ENCODE measurements around the gene DYRK3. TPM values are rescaled to one million over a fixed set of nuclear protein-coding genes. Genes with fewer than 3 reads are reported as not detected.
A peak's percentile ranks its signal among the peaks of the same experiment; 100 is the strongest.

DYRK3 gene
- total RNA-seq (2021; ENCODE audit: unreplicated experiment) (7.1 TPM), Bru-seq, nascent RNA (percentile 53 among the genes with signal in this experiment), BruChase-seq, experiment 1, labeled RNA remaining after a 6-hour chase (percentile 59 among the genes with signal in this experiment), BruChase-seq, experiment 2, labeled RNA remaining after a 2-hour chase (percentile 68 among the genes with signal in this experiment)
- 2.5 and 3.1 TPM in 2 replicates for polyA plus RNA-seq (2012)
- long read RNA-seq, partial matches to known transcripts, result 1 of 3 reads
- long read RNA-seq, other reads (novel, unspliced or antisense), result 0 of 3 reads

DNA sequence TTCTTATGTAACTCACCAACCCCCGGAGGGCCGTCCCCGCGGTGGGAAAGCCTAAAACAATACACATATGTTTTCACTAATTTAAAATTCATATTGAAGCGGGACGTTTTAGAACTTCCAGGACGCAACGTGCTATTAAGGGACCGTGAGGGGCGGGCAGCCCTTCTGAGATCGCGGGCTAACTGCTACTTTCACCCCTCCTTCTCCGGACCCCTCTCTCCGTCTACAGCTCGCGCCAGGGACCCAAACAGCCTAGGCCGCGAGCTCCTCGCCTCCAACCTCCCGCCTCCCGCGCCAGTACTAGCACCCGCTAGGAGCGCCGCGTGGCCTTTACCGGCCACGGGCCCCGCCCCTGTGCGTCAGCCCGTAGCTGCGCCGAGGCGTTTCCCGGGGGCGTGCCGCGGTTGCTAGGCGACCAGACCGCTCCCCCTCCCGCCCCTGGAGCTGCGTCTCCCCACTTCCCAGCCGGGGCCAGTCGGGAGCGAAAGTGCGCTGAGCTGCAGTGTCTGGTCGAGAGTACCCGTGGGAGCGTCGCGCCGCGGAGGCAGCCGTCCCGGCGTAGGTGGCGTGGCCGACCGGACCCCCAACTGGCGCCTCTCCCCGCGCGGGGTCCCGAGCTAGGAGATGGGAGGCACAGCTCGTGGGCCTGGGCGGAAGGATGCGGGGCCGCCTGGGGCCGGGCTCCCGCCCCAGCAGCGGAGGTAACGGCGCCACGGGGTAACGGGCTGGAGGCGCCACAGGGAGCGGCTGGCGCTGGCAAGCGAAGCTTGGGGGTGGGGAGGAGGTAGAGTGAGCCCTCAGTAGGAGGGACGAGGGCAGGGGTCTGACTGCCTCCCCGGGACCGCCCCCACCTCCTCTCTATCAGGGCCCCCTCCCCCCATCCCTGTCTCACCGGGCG, at the start of gene DYRK3:
TSS of gene DYRK3 (plus strand) at position 457 of the 898 bp plus-strand sequence. CDS start at position 625, 168 bp downstream.
- TF ChIP-seq CBX3 (IDR thresholded peaks at IDR 0.05; ENCODE audit: low read depth) (peak; percentile 95), SIN3A (IDR thresholded peaks at IDR 0.05; ENCODE audit: low read depth) (peak; percentile 89), POLR2AphosphoS5 (IDR thresholded peaks at IDR 0.05; ENCODE audit: low read depth, low read length) (peak; percentile 79), EZH2 (IDR thresholded peaks at IDR 0.05) (no peak), ZFX (IDR thresholded peaks at IDR 0.05) (peak; percentile 70), POLR2A (IDR thresholded peaks at IDR 0.05; ENCODE audit: borderline replicate concordance, extremely low read depth, insufficient read depth, insufficient read length) (peak; percentile 89), EGR1 (IDR thresholded peaks at IDR 0.05; ENCODE audit: low read depth) (peak; percentile 96), SP1 (IDR thresholded peaks at IDR 0.05; ENCODE audit: low read depth) (peak; percentile 69)
- TF ChIP-seq, protein P1, sequence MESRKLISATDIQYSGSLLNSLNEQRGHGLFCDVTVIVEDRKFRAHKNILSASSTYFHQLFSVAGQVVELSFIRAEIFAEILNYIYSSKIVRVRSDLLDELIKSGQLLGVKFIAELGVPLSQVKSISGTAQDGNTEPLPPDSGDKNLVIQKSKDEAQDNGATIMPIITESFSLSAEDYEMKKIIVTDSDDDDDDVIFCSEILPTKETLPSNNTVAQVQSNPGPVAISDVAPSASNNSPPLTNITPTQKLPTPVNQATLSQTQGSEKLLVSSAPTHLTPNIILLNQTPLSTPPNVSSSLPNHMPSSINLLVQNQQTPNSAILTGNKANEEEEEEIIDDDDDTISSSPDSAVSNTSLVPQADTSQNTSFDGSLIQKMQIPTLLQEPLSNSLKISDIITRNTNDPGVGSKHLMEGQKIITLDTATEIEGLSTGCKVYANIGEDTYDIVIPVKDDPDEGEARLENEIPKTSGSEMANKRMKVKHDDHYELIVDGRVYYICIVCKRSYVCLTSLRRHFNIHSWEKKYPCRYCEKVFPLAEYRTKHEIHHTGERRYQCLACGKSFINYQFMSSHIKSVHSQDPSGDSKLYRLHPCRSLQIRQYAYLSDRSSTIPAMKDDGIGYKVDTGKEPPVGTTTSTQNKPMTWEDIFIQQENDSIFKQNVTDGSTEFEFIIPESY (IDR thresholded peaks at IDR 0.05; ENCODE audit: extremely low read depth, insufficient replicate concordance, low read length), result peak; percentile 10
- TF ChIP-seq, protein P2, sequence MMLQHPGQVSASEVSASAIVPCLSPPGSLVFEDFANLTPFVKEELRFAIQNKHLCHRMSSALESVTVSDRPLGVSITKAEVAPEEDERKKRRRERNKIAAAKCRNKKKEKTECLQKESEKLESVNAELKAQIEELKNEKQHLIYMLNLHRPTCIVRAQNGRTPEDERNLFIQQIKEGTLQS (IDR thresholded peaks at IDR 0.05), result no peak
- TF ChIP-seq, protein P3, sequence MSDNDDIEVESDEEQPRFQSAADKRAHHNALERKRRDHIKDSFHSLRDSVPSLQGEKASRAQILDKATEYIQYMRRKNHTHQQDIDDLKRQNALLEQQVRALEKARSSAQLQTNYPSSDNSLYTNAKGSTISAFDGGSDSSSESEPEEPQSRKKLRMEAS (IDR thresholded peaks at IDR 0.05), result peak; percentile 99
- TF ChIP-seq, protein P4, sequence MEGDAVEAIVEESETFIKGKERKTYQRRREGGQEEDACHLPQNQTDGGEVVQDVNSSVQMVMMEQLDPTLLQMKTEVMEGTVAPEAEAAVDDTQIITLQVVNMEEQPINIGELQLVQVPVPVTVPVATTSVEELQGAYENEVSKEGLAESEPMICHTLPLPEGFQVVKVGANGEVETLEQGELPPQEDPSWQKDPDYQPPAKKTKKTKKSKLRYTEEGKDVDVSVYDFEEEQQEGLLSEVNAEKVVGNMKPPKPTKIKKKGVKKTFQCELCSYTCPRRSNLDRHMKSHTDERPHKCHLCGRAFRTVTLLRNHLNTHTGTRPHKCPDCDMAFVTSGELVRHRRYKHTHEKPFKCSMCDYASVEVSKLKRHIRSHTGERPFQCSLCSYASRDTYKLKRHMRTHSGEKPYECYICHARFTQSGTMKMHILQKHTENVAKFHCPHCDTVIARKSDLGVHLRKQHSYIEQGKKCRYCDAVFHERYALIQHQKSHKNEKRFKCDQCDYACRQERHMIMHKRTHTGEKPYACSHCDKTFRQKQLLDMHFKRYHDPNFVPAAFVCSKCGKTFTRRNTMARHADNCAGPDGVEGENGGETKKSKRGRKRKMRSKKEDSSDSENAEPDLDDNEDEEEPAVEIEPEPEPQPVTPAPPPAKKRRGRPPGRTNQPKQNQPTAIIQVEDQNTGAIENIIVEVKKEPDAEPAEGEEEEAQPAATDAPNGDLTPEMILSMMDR (IDR thresholded peaks at IDR 0.05 in 2 of 3, conservative IDR thresholded peaks at IDR 0.05 in 1 of 3; ENCODE audit: borderline replicate concordance in 1 of 3, insufficient read depth in 1 of 3, low read depth in 2 of 3, low read length in 2 of 3), result no peak
- RAD21 ChIA-PET (ENCODE audit: low non-redundant PET in 1 of 2, low total read pairs in 2 of 2, uncharacterized antibody in 2 of 2, unreplicated experiment in 2 of 2), result interaction anchor here (0.9 to 1.3 kb wide), 3 partner anchors 23 to 29 kb away, joined by 3 to 9 read pairs (median 9); partner anchors contain the start of gene EIF2D (in 1 of the 2)
- no TSS peak for BruUV-seq (replicated peaks)
- Histone ChIP-seq H3K79me2 (ENCODE audit: insufficient read depth, low read length) (no peaks in the 10 kb centered on the region), H2AFZ (ENCODE audit: low read depth, low read length, poor library complexity, severe bottlenecking) (peak within 1 kb of the TSS; percentile 50), H3K27me3 (ENCODE audit: insufficient read depth, low read length) (no peaks in the 10 kb centered on the region), H3K4me3 (replicated peaks in 1 of 2; ENCODE audit: low read depth in 1 of 2, low read length in 2 of 2) (peak within 1 kb of the TSS; percentile 67 to 78), H3K9me2 (ENCODE audit: insufficient read depth) (no peaks in the 10 kb centered on the region), H3K9me3 (ENCODE audit: control insufficient read depth in 1 of 2, insufficient read depth in 1 of 2, low read depth in 1 of 2, low read length in 2 of 2) (no peaks in the 10 kb centered on the region), H3K36me3 (ENCODE audit: control insufficient read depth in 1 of 2, insufficient read depth in 2 of 2, low read length in 2 of 2) (no peaks in the 10 kb centered on the region), H3K4me2 (ENCODE audit: low read length) (peak within 1 kb of the TSS; percentile 91), H3K27ac (ENCODE audit: low read depth, low read length) (peak within 1 kb of the TSS; percentile 32; the same call in 1 of the 2 replicates), H3K4me1 (ENCODE audit: control insufficient read depth in 1 of 2, insufficient read depth in 2 of 2, low read length in 2 of 2) (peaks cover 4 to 26% of the 10 kb centered on the region in 2 experiments; a peak in 3 of 4 replicates), H4K20me1 (ENCODE audit: insufficient read depth) (no peaks in the 10 kb centered on the region), H3K9ac (ENCODE audit: low read length) (peak within 1 kb of the TSS; percentile 61)
- CTCF ChIA-PET, result interaction anchor here (0.6 to 4.0 kb wide), 17 partner anchors 9 to 347 kb away, joined by 3 to 63 read pairs (median 4); partner anchors contain the start of genes EIF2D and IKBKE
- DNase-seq (ENCODE audit: low read depth, low spot score), result peak; percentile 72
- ATAC-seq, result peak; percentile 91
- POLR2A ChIA-PET, result interaction anchor here (0.7 to 2.3 kb wide), 9 partner anchors 8 to 418 kb away, joined by 3 to 13 read pairs (median 4); partner anchors contain the start of genes EIF2D and PFKFB2
- intact Hi-C loops (cut with micrococcal nuclease), result loop anchor here (2.0 to 10.0 kb wide), 2 partner anchors 23 to 349 kb away; partner anchors contain the start of gene EIF2D

Data from HCT116 (cell line).